Transverse colon (tissue), 4 donors: ENCODE data around the gene TPO. TPM values are rescaled to one million over a fixed set of nuclear protein-coding genes. Genes with fewer than 3 reads are reported as not detected.

Experiments
- DNase-seq: peaks from one replicate; pipeline ENCODE4 v3.0.0-alpha.2; 2019
- H3K27ac ChIP-seq, 4 donors: fragments of 200-600 bp; sonication (generic); 2 replicates each; pipeline ENCODE4 v1.5.1; 2016 to 2018; ENCODE audit warnings: inconsistent platforms in 4 of 4
- H3K27me3 ChIP-seq: fragments of 200-600 bp; sonication (generic); 2 replicates; pipeline ENCODE4 v1.5.1; 2017; ENCODE audit warnings: inconsistent platforms
- H3K36me3 ChIP-seq, 4 donors: fragments of 200-600 bp; sonication (generic); 2 replicates each; pipeline ENCODE4 v1.5.1; 2017 to 2019; ENCODE audit warnings: inconsistent platforms in 4 of 4
- H3K4me1 ChIP-seq, 4 donors: fragments of 200-600 bp; sonication (generic); 2 replicates each; pipeline ENCODE4 v1.5.1; 2017 to 2020; ENCODE audit warnings: inconsistent platforms in 4 of 4
- H3K4me3 ChIP-seq, 4 donors: fragments of 200-600 bp; sonication (generic); 1 replicate in 1 of 4; 2 replicates in 3 of 4; pipeline versions ENCODE4 v1.5.1 to v1.6.1; 2017 to 2019; ENCODE audit warnings: inconsistent platforms in 4 of 4
- H3K9me3 ChIP-seq, 2 donors: fragments of 200-600 bp; sonication (generic); 2 replicates each; pipeline ENCODE4 v1.5.1; 2017 to 2019; ENCODE audit warnings: inconsistent platforms in 2 of 2
- CTCF ChIP-seq, 5 experiments: fragments of 200-600 bp in 3 of 5; fragments of 450-650 bp in 2 of 5; sonication (generic) in 3 of 5; IDR thresholded peaks; 1 replicate in 2 of 5; 2 replicates in 3 of 5; pipeline ENCODE4 v1.5.1; 2016 to 2017; ENCODE audit warnings: antibody characterized with exemption in 5 of 5, inconsistent platforms in 3 of 5, mild to moderate bottlenecking in 2 of 5, moderate library complexity in 1 of 5
- EP300 ChIP-seq: sonication (generic); formaldehyde crosslinking; IDR thresholded peaks from one replicate; pipeline ENCODE4 v1.6.1; 2017; ENCODE audit warnings: antibody characterized with exemption, low read depth
- POLR2A ChIP-seq: fragments of 450-650 bp; IDR thresholded peaks from one replicate; pipeline ENCODE4 v1.6.1; 2016; ENCODE audit warnings: antibody characterized with exemption, mild to moderate bottlenecking, moderate library complexity
- POLR2AphosphoS5 ChIP-seq, 3 donors: sonication (generic); formaldehyde crosslinking; IDR thresholded peaks; one replicate each; pipeline ENCODE4 v1.6.1; 2016; ENCODE audit warnings: antibody characterized with exemption in 3 of 3
- WGBS, 2 donors: methylation state at CpG; one replicate each; pipeline ENCODE4 v1.1.5; 2018; ENCODE audit warnings: low coverage in 1 of 2; 5-methylcytosine and 5-hydroxymethylcytosine counted together
- in situ Hi-C, 4 donors: fragments of 200-750 bp; cut with MboI; loops; one replicate each; pipeline versions ENCODE4 v1.15.0 to v1.15.1; 2017; ENCODE audit warnings: low sequenced_read_pairs in 3 of 4, low pct_ligation_motif_present in 1 of 4, low pct_unique_long_range_greater_than_20kb in 1 of 4
- intact Hi-C: fragments of 100-400 bp; cut with DNase I; formaldehyde crosslinking; loops from one replicate; pipeline ENCODE4 v1.15.1; 2023; ENCODE audit warnings: low total_unique reads
- total RNA-seq, 4 donors: library from RNA; depleted of rRNA; stranded (reverse); fragments of >200 nt; gene quantifications; one replicate each; pipeline ENCODE4 v1.1.0, GENCODE V29; 2016

The TPO gene
- total RNA-seq, 4 donors from 2014 or later, result 1.4 to 5.8 (median 3.8) TPM

GRCh38 chr2:1492711-1493430, 79.6 kb downstream of the TPO start:
- Histone ChIP-seq H3K27me3 (no peaks in the 10 kb centered on the region), H3K4me3 (no peak overlapping the region), H3K27ac (peak overlapping the region in 2 of 4 donors; percentile 6 to 34), H3K36me3 (no peaks in the 10 kb centered on the region), H3K4me1 (peaks cover 0 to 16% (median 0%) of the 10 kb centered on the region in 4 donors), H3K9me3 (no peaks in the 10 kb centered on the region)
- intact Hi-C loops (no loop called here), in situ Hi-C loops (no loop called here)
- TF ChIP-seq CTCF (IDR thresholded peaks at IDR 0.05) (no peak), EP300 (no peak), POLR2AphosphoS5 (IDR thresholded peaks at IDR 0.05) (no peak), POLR2A (no peak)
- WGBS, 2 donors, result 69 to 85% methylated on average over 8 to 15 of the region's 15 CpGs
- no peak for DNase-seq

GRCh38 chr2:1493431-1494126, 80.3 kb downstream of the TPO start:
- Histone ChIP-seq H3K9me3 (no peaks in the 10 kb centered on the region), H3K4me1 (peaks cover 0 to 16% (median 0%) of the 10 kb centered on the region in 4 donors), H3K27ac (peak overlapping the region in 3 of 4 donors; percentile 41 to 58 (median 53)), H3K27me3 (no peaks in the 10 kb centered on the region), H3K4me3 (no peak overlapping the region), H3K36me3 (no peaks in the 10 kb centered on the region)
- peak; percentile 80 for DNase-seq
- 66% methylated on average over 24 of the region's 24 CpGs; no CpG with 5 or more reads in 1 of the 2 donors for WGBS, 2 donors
- intact Hi-C loops, result no loop called here
- in situ Hi-C loops, result no loop called here
- TF ChIP-seq POLR2A, result no peak
- TF ChIP-seq CTCF (IDR thresholded peaks at IDR 0.05), result no peak
- TF ChIP-seq POLR2AphosphoS5 (IDR thresholded peaks at IDR 0.05), result peak in 1 of 3 donors; percentile 45
- no peak for TF ChIP-seq EP300

GRCh38 chr2:1494257-1494656, 81.0 kb downstream of the TPO start:
- in situ Hi-C loops, result no loop called here

More at GRCh38 chr2:1494257-1494656, 81.0 kb downstream of the TPO start:
- H3K27ac ChIP-seq, result peak overlapping the region in 1 of 4 donors; percentile 58
- no peaks in the 10 kb centered on the region for H3K9me3 ChIP-seq
- no peak for DNase-seq
- H3K27me3 ChIP-seq, result no peaks in the 10 kb centered on the region
- H3K4me3 ChIP-seq, result no peak overlapping the region
- no peaks in the 10 kb centered on the region for H3K36me3 ChIP-seq
- H3K4me1 ChIP-seq, result peaks cover 0 to 16% (median 0%) of the 10 kb centered on the region in 4 donors
- TF ChIP-seq POLR2AphosphoS5 (IDR thresholded peaks at IDR 0.05) (no peak), POLR2A (no peak), CTCF (IDR thresholded peaks at IDR 0.05) (no peak), EP300 (no peak)
- intact Hi-C loops, result no loop called here
- 86 to 90% methylated on average over 2 to 10 of the region's 12 CpGs for WGBS, 2 donors
